ENCODE data around the gene DLL1.

DLL1 gene

DNA sequence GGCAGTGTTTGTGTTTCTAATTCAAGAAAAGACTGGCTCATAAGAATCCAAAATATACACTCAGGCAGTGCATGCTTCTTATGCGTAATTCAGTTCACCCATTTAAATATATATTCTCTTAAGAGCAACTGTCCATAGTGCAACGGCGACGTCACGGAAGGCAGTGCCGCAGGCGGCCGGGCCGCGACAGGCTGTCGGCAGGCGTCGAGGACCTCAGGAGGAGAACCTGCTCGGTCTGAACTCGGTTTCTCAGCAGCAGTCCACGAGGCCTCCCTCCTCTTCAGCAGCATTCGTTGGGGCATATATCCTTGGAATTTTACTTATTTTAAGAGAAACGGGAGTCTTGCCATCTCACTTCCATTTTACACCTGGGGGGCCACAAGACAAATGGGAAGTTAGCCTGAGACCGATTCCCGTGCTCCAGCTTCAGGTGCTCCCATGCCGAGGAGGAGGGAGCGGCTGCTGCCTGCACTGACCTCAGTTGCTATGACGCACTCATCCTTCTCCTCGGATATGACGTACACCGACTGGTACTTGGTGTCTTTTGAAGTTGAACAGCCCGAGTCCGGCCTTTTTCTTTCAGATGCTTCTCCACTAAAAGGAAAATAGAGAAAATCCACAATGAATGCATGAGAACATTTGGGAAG, 8.2 kb downstream of the DLL1 start:
- DNase-seq (ENCODE audit: low read depth), result no peak

DNA sequence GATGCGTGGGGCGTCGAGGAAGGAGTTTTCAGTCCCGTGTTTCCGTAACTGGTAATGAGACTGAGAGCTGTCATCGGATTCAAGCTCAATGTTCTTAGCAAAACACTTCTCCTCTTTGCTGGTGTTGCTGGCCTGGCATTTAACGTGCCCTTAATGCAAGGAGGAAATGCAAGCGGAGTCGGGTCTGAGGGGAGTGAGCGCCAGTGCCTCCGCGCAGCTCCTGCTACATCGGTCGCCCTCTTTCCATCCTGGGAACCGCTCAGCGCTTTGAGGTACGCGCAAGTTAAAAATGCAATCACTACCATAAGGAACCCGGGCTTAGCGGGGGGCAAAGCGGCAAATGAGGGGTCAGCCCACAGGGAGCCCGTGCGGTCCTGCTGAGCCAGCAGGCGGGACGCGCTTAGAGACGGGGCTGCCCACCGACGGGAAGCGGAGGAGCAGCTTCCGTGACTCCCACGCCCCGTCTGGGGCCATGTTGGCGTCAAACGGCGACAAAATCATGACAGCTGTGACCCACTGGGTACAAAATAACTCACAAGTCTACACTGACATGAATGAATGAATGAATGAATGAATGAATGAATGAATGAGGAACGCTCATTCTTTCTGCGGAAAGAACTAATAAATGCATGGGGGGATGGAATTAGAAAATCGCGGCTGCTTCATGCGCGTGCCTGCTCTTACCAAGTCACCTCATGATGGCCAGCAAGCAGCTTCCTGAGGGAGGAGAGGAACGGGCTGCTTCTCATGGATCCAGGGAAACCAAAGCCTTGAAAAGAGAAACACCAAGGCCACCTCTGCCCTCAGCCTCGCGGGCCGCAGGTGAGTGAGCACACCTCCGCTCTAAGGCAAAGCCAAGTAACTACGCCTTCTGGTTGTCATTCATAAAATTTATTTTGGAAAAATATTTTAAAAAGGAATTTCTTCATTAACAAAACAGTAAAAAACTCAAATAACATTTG, 9.3 kb downstream of the DLL1 start:
- DNase-seq (ENCODE audit: low read depth), result no peak

DNA sequence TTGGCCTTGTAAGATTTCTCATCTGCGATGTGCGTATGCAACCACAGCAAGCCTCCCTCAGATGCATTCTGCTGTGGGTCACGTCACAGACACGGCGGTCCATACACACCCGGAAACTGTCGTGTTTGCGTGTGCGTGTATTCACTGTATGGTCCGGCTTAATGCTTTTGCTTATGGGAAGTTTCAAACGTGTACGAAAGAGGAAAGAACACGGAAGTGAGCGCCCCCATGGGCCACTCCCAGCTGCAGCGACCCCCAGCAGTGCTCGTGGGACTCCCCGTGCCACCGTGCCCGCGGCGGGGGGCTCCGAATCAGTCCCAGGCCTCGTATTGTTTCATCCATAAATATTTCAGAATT, 10.2 kb downstream of the DLL1 start:
- no peak for DNase-seq (ENCODE audit: low read depth)

DNA sequence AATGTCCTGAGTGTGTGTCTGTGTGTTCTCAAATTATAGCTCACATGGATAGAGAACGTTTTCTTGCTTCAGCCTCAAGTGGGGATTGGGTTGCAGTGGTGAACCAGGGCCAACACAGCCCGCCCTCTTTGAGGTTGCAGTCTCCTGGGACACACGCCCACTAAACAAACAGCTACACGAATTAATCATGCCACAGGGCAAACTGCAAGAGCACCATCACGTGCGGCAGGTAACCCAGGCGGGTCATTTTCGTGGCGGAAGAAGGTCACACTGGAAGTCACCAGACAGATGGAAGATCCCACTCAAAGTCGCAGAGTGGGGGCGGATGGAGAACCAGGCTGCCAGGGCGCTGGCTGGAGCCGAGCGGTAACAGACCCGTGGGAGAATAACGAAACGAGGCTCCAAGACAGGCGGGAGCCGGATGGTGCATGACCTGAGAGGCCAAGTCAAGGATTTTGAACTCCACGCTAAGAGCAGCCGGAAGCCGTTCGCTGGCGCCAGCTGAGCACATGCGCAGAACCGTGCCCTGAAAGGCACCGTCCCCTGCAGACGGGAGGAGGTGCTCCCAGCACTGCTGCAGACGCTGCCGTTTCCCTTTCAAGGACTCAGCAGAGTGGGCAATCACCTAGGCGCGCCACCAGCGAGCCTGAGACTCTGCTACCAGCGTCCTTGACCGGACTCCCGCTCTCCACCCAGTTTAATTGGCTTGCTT, 10.7 kb downstream of the DLL1 start:
- DNase-seq (ENCODE audit: low read depth), result no peak

DNA sequence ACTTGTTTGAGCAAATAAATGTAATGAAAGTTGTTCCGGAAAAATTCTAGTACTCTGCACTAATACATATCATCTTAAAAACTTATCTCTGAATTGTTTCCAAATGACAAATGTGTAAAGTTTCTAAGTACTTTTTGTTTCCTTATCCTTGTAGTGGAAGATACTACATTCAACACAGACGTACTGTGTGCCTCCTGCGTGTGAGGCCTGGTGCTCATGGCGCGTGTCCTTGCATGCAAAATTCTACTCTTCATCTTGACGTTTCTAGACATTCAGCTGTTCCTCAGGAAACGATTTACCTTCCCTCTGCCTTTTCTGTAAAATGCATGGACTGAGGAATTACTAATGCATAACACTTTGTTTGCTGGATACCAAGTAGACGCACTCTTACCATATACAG, 11.5 kb downstream of the DLL1 start:
- DNase-seq (ENCODE audit: low read depth), result no peak

DNA sequence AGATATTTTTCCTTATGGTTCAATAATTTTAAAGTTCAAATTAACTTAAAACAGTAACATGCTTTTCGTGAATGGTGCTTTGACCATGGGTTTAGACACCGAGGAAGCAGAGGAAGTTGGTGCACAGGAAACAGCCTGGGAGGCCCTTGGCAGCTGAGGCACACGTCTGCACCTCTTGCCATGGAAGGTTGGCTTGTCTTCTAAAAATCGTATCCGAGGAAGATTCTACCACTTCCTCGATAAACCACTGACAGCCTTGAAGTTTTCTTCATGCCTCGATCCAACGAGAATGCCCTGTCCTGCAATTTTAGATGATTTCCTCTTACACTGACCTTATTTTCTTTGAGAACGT, 12.2 kb downstream of the DLL1 start:
- DNase-seq (ENCODE audit: low read depth), result no peak

DNA sequence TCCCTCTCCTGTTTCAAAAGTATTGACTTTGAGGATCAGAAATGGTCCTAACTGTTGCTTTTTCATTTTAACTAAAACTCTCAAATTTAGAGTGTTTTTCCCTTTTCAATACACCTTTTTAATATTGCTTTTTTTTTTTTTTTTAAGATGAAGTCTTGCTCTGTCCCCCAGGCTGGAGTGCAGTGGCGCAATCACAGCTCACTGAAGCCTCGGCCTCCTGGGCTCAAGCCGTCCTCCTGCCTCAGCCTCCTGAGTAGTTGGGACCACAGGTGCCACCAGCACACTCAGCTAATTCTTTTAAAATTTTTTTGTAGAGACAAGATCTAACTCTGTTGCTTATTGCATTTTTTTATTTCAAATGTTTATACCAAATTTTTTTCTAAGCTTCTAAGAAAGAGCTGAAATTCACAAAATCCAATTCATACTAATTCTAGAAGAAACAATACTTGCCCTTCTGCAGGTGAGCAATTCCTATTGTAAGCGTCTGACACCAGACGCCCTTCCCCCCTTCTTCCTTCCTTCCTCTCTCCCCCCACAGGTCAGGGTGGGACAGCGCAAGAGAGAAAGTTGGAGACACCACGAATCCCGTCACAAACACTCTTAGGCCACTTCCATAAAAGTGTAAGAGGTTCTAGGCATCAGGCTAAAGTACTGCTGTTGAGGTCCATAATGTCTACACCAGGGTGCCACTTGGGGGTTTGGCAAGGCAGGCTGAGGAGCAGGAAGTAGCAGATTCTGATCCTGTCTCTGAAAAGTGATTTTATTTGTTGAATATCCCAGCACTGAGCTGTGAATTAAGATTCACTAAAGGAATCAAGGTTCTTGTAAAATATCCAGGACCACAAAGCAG, 12.8 kb downstream of the DLL1 start:
- no peak for DNase-seq (ENCODE audit: low read depth)

DNA sequence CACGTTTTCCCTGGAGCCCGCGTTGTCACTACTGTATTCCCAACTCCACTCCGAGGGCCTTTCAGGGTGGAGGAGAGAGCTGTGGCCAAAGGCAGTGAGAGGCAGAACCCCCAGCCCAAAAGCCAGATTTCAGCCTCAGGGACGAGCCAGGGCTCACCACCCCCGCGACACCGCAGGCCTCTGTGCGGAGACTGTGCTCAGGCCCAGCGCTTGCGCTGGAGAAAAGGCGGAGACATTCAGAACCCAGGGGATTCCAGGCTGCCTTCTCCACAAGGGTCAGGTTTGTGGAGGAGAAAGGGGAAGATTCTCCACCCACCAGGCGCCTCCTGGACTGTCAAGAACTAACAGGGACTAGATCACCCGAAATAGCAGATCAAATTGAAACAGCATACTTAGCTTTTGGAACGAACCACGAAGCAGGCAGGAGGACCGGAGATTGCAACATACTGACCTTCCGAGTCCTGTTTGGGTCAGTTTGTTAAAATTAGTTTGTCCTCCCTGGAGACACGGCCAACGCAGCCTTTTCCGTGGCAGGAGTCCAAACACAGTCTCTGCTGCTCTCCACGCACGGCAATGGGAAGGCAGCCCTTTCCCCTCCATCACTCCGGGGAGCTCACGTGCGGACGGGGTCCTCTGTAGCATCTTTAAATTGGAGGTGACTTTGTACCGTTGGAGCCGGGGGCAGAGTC, 14.4 kb downstream of the DLL1 start:
- DNase-seq (ENCODE audit: low read depth), result no peak

DNA sequence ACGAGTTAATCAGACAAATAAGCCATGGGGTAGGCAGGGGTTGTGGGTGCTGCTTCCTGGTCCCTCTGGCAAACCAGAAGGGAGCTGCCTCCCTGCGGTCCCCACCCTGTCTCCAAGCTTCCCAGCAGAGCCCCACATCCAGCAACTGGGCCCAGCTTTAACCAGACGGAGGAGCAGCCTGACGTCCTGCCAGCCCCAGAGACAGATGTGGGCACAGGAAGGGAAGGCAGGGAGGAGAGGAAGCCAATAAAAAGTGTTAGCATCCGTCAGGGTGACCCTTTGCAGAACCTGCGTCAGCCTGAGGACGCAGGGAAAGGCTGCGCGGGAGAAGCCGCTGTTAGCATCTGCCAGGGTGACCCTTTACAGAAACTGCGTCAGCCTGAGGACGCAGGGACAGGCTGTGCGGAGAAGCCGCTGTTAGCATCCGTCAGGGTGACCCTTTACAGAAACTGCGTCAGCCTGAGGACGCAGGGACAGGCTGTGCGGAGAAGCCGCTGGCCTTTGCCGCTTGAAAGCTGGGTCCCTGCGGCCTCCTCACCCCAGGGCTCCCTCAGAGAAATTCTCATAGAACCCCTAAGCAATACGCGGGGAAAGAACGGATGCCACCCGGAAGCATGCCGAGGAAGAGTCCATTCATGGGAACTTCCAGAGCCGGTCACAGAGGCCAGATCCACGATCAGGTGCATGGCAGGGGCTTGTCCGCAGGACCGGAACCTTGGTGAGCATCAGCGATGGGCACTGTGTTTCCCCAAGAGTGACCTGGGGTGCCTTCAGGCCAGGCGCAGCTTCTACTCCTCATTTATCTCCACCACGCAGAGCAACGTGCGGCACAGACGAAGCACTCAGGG, 15.9 kb downstream of the DLL1 start:
- DNase-seq (ENCODE audit: low read depth), result no peak

DNA sequence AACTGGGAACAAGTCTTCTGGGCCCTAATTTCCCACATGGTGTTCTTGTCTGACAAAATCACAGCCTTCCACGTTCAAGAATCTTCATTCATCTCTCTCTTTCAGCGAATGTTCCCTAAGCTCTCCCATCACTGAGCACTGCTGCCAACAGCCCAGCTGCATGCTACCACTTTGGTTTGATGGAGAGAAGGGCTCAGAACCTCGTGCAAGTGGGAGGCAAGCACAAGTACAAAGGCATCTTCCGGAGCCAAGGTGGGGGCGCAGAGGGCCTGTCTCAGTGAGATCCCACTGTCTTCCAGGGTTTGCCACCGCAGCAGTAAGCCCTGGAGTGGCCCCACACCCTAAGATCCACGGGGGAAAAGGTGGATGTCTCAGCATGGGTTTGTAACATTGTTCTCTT, 17.2 kb downstream of the DLL1 start:
- no peak for DNase-seq (ENCODE audit: low read depth)

DNA sequence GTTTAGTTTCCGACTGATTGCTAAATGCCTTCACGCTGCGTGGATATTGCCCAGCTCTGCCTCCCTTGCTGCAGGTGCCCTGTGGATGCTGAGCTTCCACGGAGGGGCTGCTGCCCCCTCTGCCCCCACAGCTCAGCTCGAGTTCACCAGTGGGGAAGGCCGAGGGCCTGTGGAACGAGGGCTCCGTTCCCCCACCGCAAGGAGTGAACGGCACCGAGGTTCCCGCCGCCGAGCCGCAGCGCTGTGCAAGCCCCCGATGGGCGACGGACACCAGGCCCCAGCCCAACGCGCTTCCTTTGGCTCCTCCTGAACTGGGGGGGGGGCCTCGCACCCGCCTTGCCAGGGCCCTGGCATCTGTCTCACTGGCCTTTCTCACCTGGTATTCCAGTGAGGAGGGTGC, 17.7 kb downstream of the DLL1 start:
- no peak for DNase-seq (ENCODE audit: low read depth)

DNA sequence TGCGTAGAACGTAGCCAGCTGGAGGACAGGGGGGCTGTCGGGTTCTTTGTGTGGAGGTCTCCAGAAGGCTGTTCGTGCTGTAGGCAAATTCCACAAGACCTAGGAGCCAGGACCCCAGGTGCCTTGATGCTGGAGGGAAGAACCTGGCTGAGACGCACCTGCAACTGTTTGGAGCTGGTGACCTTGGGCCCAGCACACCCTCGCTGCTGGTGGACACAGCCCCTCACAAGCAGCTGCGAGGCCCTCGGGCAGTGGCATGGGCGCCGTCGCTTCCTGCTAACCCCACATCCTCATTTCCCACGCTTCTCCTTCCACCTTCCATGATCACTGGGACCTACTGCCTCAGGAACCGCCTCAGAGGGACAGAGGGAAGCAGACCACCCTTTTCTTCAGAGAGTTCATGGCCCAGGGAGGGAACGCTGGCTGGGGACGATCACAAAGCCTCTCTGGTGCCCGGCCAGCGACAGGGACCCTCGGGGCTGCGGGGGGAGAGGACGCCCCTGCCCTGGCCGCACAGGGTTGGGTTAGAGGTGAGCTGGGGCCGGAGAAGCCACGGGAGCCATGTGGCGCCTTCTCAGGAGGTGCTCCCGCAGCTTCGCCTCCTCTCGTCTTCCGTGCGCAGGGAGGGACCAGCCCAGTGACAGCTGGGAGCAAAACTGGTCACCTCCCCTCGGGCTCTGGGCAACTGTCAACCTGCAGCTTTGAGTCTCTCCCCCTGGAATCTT, 18.4 kb downstream of the DLL1 start:
- no peak for DNase-seq (ENCODE audit: low read depth)

DNA sequence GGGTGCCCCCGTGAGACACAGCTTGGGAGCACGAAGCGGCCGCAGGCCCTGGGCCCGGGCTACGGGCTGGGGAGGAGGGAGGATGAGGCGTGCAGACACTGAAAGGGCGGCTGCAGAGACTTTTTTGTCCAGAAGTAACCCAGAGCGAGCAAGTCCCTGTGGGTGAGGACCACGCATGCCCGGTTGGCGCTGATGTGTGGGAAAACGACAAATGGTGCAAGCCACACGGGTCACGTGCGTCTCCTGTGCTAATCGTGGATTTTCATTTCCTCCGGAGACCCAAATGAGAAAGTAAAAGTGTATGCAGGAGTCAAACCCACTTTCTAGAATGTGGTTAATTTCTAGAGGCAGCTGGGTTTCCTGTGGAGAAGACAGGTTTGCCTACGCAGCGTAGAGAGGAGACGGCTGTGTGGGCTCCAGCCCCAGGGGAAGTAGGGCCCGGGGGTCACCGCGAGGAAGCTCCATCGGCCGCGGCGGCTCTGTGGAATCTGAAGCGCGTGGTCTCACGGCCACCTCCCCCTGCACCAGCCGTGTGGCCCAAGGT, 19.0 kb downstream of the DLL1 start:
- DNase-seq (ENCODE audit: low read depth), result no peak

DNA sequence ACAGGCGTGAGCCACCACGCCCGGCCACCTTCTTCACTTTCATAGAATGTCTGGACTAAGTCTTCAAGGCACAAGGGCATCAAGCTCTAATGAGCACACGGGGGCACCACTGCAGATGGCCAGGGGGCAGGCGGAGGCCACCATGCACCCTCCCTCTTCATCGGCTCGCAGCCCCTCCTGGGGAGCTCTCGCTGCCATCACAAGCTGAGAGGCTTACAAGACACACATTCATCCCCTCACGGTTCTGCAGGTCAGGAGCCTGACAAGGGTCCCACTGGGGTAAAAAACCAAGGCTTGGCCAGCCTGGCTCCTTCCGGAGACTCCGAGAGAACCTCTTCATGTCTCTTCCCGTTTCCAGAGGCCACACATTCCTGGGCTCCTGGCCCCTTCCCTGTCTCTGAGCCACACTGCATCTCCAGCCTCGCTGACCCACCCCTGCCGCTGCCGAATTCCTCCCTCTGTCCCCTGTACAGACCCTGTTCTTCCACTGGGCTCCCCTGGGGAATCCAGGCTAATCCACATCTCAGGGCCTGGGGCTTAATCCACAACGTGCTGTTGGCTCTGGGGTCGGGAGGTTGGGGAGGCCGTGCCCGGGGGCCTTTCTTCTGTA, 19.8 kb downstream of the DLL1 start:
- no peak for DNase-seq (ENCODE audit: low read depth)

DNA sequence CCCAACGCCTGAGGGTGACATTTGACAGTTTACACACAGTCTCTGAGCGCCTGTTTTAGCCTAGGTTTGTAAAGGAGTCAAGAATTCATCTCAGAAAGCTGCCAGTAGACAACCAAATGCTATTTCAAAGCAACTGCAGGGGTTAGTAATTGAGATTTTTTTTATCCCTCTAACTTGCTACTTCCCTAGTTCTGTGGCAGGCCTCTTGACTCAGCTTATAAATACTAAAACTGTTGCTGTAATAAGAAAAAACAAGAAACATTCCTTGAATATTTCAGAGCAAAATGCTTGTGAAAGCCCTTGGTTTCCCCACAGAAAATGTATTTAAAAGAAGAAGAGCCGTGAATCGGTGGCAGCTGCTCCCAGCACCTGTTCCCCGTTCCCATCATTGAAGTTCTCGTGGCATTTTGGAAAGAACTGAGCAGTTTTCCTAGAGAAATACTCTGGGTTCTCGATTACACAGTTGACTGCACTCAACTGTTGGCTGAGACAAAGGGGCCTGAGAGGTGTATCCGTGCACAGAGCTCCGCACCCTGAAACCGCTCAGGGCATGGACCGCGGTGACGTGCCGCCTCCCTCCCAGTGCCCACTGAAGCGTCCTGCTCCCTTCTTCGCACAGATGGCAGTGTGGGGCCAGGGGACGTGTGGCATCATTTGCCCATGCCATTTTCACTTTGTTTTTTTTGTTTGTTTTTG, 20.9 kb downstream of the DLL1 start:
- no peak for DNase-seq (ENCODE audit: low read depth)

DNA sequence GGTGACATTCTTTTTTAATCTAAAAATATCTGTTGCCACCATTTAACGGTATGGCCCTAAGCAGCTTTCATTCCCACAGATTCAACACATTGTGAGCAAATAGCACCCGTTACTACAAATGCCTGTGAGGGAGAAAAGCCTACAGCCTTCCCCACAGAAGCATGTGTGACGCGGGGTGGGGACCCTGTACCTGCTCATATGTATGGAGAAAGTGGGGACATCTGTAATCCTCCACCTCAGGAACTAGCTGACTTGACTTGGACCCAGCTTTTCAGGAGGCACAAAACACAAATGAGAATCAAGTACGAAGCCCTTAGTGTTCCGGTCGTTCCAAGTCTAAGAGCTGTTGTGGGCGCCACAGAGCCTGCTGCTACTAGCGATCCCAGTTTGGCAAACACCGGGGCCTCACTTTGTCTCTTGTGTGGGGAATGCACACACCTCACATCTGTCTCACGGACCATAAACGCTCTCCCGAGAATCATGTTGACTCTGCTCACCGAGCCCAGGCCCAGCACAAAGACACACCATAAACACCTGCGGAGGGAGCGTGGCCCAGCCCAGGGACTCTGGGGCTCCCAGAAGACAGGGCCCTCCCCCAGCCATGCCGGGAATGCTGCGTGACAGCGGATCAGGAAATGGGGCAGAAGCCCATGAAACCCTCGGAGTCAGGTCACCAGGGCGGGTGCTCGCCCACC, 21.6 kb downstream of the DLL1 start:
- DNase-seq (ENCODE audit: low read depth), result no peak

DNA sequence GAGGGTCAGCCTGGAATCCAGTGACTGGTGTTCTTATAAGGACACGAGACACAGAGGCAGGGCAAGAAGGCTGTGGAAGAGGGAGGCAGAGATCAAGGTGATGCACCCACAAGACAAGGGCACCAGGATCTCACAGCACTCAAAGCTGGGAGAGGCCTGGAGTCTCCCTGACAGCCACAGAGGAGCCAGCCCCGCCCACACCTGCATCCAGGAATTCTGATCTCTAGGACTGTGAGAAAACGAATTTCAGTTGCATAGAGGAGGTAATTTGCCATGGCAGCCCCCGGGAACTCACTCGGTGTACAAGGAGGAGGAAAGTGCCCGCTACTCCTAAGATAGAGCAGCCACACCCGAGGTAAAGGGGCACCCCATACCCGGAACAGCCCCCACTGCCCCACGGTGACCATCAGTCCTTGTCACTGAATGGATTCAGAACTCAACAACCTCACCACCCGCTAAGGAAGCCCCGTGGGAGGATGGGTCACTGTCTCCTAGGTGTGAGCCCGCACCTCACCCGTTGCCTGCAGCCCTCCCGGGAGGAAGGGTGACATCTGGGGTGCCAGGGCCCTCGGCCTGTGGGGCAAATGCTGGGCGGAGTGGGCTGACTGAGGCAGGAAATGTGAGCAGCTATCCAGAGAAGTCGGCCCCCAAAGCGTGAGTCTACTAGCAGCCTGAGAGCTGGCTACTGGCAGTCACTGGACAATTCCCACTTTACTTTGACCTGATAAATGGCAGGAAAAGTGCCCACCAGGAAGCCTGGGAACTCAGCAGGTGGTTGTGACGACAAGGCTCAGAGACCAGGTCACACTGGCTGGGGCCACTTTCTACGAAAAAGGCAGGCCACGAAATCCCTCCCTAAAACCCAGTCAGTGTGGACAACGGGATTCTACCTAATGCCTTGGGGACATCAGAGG, 22.4 kb downstream of the DLL1 start:
- no peak for DNase-seq (ENCODE audit: low read depth)
